HUES6 (cell line): ENCODE results near the gene TTC34.
A peak's percentile ranks its signal among the peaks of the same experiment; 100 is the strongest.

Source experiments
- H3K27ac ChIP-seq: 2 replicates; pipeline ENCODE4 v1.7.0; 2013; ENCODE audit warnings: low read depth, mild to moderate bottlenecking, low read length, inconsistent platforms
- H3K27me3 ChIP-seq: 2 replicates; pipeline ENCODE4 v1.6.1; 2013; ENCODE audit warnings: low read length; ENCODE audit not compliant: control insufficient read depth, insufficient read depth
- H3K36me3 ChIP-seq: 2 replicates; pipeline ENCODE4 v1.6.1; 2013; ENCODE audit warnings: low read length; ENCODE audit not compliant: control insufficient read depth, insufficient read depth
- H3K4me1 ChIP-seq: 2 replicates; pipeline ENCODE4 v1.6.1; 2013; ENCODE audit warnings: low read length; ENCODE audit not compliant: control insufficient read depth, insufficient read depth
- H3K4me3 ChIP-seq: 2 replicates; pipeline ENCODE4 v1.5.1; 2013; ENCODE audit warnings: low read depth, low read length
- H3K9ac ChIP-seq: one replicate; pipeline ENCODE4 v1.6.1; 2013; ENCODE audit warnings: mild to moderate bottlenecking, low read length
- H3K9me3 ChIP-seq: 2 replicates; pipeline ENCODE4 v1.6.1; 2013; ENCODE audit warnings: low read depth, low read length; ENCODE audit not compliant: control insufficient read depth, insufficient read depth

Gene TTC34

GRCh38 chr1:2644171-2644570 lies 157.3 kb downstream of the TTC34 start:
- Histone ChIP-seq H3K27ac (no peak overlapping the region), H3K9me3 (peaks cover 28% of the 10 kb centered on the region), H3K36me3 (no peaks in the 10 kb centered on the region), H3K4me1 (peaks cover 10% of the 10 kb centered on the region), H3K9ac (no peak overlapping the region), H3K27me3 (peaks cover 30% of the 10 kb centered on the region), H3K4me3 (no peak overlapping the region)

- H3K4me1 ChIP-seq: peaks cover 10% of the 10 kb centered on the region
- no peak overlapping the region for H3K9ac ChIP-seq
- H3K4me3 ChIP-seq: peak overlapping the region; percentile 91
- peaks cover 22% of the 10 kb centered on the region for H3K9me3 ChIP-seq
- no peaks in the 10 kb centered on the region for H3K36me3 ChIP-seq
- peaks cover 30% of the 10 kb centered on the region for H3K27me3 ChIP-seq
- no peak overlapping the region for H3K27ac ChIP-seq
Measured at GRCh38 chr1:2643414-2644077, 157.9 kb downstream of the TTC34 start.

DNA sequence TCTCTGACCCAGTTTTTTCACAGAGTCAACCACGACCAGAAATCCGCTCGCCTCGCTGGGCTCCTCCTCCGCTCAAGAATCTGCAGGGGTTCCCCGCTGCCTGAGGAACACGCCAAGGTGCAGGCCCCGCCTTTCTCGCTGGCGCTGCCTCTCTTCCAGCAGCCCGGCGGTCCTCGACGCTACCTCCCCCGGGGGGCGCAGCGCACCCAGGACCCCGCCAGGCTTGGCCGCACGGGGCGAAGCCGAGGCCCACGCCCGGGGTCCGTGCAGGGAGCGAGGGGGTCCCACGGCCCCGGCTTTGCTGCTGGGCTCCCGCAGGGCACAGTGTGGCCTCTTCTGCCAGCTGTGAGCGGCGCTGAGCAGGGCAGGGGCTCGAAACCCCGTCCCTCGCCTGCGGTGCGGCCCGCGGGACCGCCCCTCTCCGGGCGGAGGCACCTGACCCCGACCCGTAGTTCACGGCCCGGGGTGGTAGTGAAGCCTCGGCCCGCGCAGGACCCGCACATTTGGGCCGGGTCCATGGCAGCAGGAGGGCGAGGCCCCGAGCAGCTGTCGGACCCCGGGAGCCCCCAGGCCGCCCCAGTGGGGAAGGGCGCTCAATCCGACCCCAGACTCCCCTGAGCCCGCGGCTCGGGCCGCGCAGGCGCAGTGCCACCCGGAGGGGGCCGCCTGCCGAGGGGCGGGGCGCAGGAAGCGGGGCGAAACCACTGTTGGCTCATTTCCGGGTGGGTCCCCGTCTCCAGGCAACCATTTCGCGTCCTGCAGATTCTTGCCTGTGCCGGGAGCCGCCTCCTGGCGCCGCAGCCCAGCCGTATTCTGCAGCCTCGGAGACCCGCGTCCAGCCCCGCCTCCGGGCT lies 158.7 kb downstream of the TTC34 start:
- peak overlapping the region; percentile 91 for H3K4me3 ChIP-seq
- peaks cover 15% of the 10 kb centered on the region for H3K9me3 ChIP-seq
- H3K9ac ChIP-seq: peak overlapping the region; percentile 70
- H3K27ac ChIP-seq: 0 out of 2 replicates have a peak overlapping the region, but pooled peaks have one; percentile 39
- no peaks in the 10 kb centered on the region for H3K36me3 ChIP-seq
- H3K4me1 ChIP-seq: peaks cover 10% of the 10 kb centered on the region
- H3K27me3 ChIP-seq: peaks cover 36% of the 10 kb centered on the region

GRCh38 chr1:2642131-2642559 lies 159.3 kb downstream of the TTC34 start:
- peaks cover 10% of the 10 kb centered on the region for H3K4me1 ChIP-seq
- peaks cover 11% of the 10 kb centered on the region for H3K9me3 ChIP-seq
- H3K9ac ChIP-seq: peak overlapping the region; percentile 70
- no peak overlapping the region for H3K27ac ChIP-seq
- H3K36me3 ChIP-seq: no peaks in the 10 kb centered on the region
- peaks cover 43% of the 10 kb centered on the region for H3K27me3 ChIP-seq
- H3K4me3 ChIP-seq: peak overlapping the region; percentile 91

DNA sequence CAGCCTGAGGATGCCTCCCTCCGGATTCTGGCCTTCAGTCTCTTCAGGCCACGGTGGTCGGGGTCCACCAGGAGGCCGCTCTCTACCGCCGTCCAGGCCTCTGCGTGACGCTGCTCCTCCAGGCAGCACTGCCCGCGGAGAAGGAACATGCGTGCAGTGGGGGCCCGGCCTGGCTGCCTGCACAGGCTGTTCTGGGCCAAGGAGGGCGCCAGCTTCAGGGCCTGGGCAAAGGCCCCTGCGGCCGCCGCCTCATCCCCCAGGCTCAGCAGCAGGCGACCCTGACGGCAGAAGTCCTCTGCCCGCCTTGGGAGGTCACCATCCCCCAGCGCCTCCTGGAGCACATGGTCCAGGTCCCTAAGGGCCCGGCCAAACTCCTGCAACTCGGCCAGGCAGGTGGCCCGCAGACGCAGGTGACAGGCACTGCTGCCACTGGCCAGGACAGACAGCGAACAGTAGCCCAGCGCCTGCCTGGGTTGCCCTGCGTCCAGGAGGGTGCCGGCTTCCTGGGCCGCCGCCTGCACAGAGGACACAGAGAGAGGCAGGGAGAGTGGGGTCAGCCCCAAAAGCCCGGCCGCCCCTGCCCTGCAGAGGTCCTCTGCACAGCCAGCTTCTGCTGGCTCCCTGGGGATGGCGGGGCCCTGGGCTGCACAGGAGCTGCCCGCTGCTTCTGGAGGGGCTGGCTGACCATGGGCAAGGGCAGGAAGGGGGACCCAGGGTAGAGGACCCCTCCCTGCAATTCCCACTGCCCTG lies 159.9 kb downstream of the TTC34 start:
- H3K9me3 ChIP-seq: peaks cover 13% of the 10 kb centered on the region; the same call in 1 of the 2 replicates
- peak overlapping the region; percentile 91 for H3K4me3 ChIP-seq
- no peaks in the 10 kb centered on the region for H3K36me3 ChIP-seq
- H3K27ac ChIP-seq: no peak overlapping the region
- H3K9ac ChIP-seq: peak overlapping the region; percentile 70
- peaks cover 10% of the 10 kb centered on the region for H3K4me1 ChIP-seq
- peaks cover 49% of the 10 kb centered on the region for H3K27me3 ChIP-seq

- Histone ChIP-seq H3K27me3 (peaks cover 55% of the 10 kb centered on the region), H3K9ac (no peak overlapping the region), H3K36me3 (no peaks in the 10 kb centered on the region), H3K4me1 (peaks cover 10% of the 10 kb centered on the region), H3K27ac (no peak overlapping the region), H3K9me3 (peaks cover 12% of the 10 kb centered on the region; the same call in 1 of the 2 replicates), H3K4me3 (no peak overlapping the region)
Measured at GRCh38 chr1:2640626-2641025, 160.9 kb downstream of the TTC34 start.

DNA sequence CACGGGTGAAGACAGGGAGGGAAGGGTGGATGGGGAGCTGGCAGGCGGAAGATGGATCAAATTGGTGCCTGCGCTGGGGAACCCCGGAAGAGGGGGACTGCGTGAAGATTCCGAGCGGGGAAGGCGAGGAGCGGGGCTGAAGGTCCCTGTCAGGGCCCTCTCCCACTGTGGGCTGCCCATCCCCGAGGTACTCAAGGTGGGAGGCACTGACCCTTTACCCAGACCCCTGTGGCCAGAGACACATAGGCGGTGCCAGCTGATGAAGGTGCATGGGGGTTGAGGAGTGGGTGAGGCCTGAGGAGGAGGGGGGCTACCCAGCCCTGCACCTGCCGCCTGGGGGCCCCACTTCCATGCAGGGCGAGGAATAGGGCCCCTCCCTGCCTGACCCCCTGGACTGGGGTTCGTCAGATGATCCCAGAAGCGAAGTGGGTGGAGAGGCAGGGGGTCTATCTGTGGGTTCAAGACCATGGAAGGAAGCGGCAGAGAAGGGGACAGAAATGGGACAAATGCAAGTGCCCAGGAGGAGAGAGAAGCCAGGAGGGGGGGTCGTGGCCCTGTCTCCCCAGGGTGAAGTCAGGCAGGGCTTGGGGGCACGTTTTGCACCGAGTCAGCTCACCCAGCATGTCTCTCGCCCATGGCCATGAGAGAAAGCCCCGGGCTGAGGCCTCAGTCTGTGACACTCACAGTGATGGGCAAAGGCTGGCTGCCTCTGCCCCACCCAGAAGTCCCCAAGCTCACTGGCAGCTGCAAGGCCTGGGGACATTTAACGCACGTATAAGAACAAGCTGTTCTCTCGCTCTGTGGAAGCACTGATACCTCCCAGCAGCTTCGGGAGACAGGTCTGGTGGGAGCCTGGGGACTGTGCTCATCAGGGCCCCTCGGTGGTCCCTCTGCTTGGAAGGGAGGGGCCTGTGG lies 161.6 kb downstream of the TTC34 start:
- H3K4me3 ChIP-seq: no peak overlapping the region
- no peak overlapping the region for H3K27ac ChIP-seq
- H3K36me3 ChIP-seq: no peaks in the 10 kb centered on the region
- peaks cover 53% of the 10 kb centered on the region for H3K27me3 ChIP-seq
- peaks cover 11% of the 10 kb centered on the region; the same call in 1 of the 2 replicates for H3K9me3 ChIP-seq
- H3K4me1 ChIP-seq: peaks cover 10% of the 10 kb centered on the region
- H3K9ac ChIP-seq: no peak overlapping the region

DNA sequence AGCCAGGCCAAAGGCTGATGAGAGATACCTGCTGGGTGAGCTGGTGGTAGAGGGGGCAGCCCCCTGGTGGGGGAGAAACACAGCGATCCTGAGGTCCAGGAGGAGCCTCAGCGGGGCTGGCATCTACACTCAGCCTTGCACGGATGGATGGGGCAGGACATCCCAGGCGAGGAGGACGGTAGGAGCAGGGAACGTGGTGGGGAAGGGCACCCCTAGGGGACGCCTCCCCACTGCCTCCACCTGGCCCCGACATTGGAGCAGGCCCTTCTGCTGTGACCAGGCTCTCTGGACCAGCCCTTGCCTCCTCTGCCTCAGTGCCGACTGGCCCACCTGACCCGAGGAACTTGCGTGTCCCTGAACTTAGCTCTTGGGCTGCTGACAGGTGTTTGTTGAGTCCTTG lies 162.3 kb downstream of the TTC34 start:
- no peak overlapping the region for H3K9ac ChIP-seq
- H3K27me3 ChIP-seq: peaks cover 47% of the 10 kb centered on the region
- H3K27ac ChIP-seq: no peak overlapping the region

GRCh38 chr1:2638466-2639115 lies 162.9 kb downstream of the TTC34 start:
- no peak overlapping the region for H3K9ac ChIP-seq
- H3K27ac ChIP-seq: no peak overlapping the region
- H3K4me1 ChIP-seq: peaks cover 10% of the 10 kb centered on the region
- peaks cover 40% of the 10 kb centered on the region for H3K27me3 ChIP-seq
- H3K4me3 ChIP-seq: no peak overlapping the region
- peaks cover 11% of the 10 kb centered on the region; the same call in 1 of the 2 replicates for H3K9me3 ChIP-seq
- H3K36me3 ChIP-seq: no peaks in the 10 kb centered on the region

More for the DNA sequence above, 162.3 kb downstream of the TTC34 start:
- H3K4me1 ChIP-seq: peaks cover 10% of the 10 kb centered on the region
- H3K36me3 ChIP-seq: no peaks in the 10 kb centered on the region
- peaks cover 11% of the 10 kb centered on the region; the same call in 1 of the 2 replicates for H3K9me3 ChIP-seq
- no peak overlapping the region for H3K4me3 ChIP-seq
